Esophagus muscularis mucosa (tissue), 3 donors: Measurements from ENCODE around the gene POLR2C.

Source experiments
- CTCF ChIP-seq, 3 experiments: fragments of 200-600 bp in 2 of 3; fragments of 450-650 bp in 1 of 3; sonication (generic) in 2 of 3; IDR thresholded peaks; one replicate each; pipeline ENCODE4 v1.5.1; 2017 to 2019; ENCODE audit warnings: antibody characterized with exemption in 3 of 3, mild to moderate bottlenecking in 2 of 3, moderate library complexity in 1 of 3
- POLR2A ChIP-seq: fragments of 450-650 bp; IDR thresholded peaks from one replicate; pipeline ENCODE4 v1.6.1; 2017; ENCODE audit warnings: antibody characterized with exemption, moderate library complexity, mild to moderate bottlenecking, low read depth
- POLR2AphosphoS5 ChIP-seq, 2 donors: sonication (generic); formaldehyde crosslinking; IDR thresholded peaks; one replicate each; pipeline ENCODE4 v1.6.1; 2017; ENCODE audit warnings: antibody characterized with exemption in 2 of 2

- TF ChIP-seq POLR2A: no peak
- no peak for TF ChIP-seq CTCF (IDR thresholded peaks at IDR 0.05)
- no peak for TF ChIP-seq POLR2AphosphoS5 (IDR thresholded peaks at IDR 0.05)
These were observed 10.2 kb downstream of the POLR2C start for GRCh38 chr16:57472665-57473060.
